OCI-LY7 (cell line): ENCODE results near the gene POLRMT. TPM values are rescaled to one million over a fixed set of nuclear protein-coding genes. Genes with fewer than 3 reads are reported as not detected.

Experiments used
- BruUV-seq: library from RNA; stranded (reverse); fragments of 400-500 nt; replicated peaks from 2 replicates; lab custom pipeline; 2021; lab: Mats Ljungman, UMichigan
- CTCF ChIA-PET: fragments of 300-600 bp; sonication (Branson Sonifier 250); formaldehyde crosslinking; loops from one replicate; lab custom pipeline; 2022; ENCODE audit warnings: antibody characterized with exemption; ENCODE audit not compliant: unreplicated experiment; lab: Charles Lee
- POLR2A ChIA-PET: fragments of 300-600 bp; sonication (Branson Sonifier 250); formaldehyde crosslinking; loops from one replicate; lab custom pipeline; 2022; ENCODE audit warnings: antibody characterized with exemption; lab: Charles Lee
- DNase-seq: peaks from one replicate; pipeline ENCODE4 v3.0.0-alpha.2; 2015; ENCODE audit warnings: low spot score
- H2AFZ ChIP-seq: fragments of 200-600 bp; sonication (generic), shearing (Covaris generic); 2 replicates; pipeline ENCODE4 v1.6.1; 2014; ENCODE audit warnings: mild to moderate bottlenecking, antibody characterized with exemption, low read length, moderate library complexity
- H3K27ac ChIP-seq: fragments of 200-600 bp; sonication (generic); 2 replicates; pipeline ENCODE4 v1.5.1; 2014; ENCODE audit warnings: mixed run types, low read depth, mild to moderate bottlenecking, moderate library complexity, low read length, inconsistent platforms; ENCODE audit not compliant: poor library complexity, severe bottlenecking
- H3K36me3 ChIP-seq: fragments of 200-600 bp; sonication (generic); 2 replicates; pipeline ENCODE4 v1.6.1; 2014; ENCODE audit warnings: mild to moderate bottlenecking, antibody characterized with exemption, low read length, moderate library complexity, mixed read lengths; ENCODE audit not compliant: insufficient read depth
- H3K4me1 ChIP-seq: fragments of 200-600 bp; sonication (generic); 2 replicates; pipeline ENCODE4 v1.5.1; 2014; ENCODE audit warnings: mild to moderate bottlenecking, low read length; ENCODE audit not compliant: insufficient read depth, poor library complexity, severe bottlenecking
- H3K4me2 ChIP-seq: fragments of 200-600 bp; sonication (generic); 2 replicates; pipeline ENCODE4 v1.6.1; 2014; ENCODE audit warnings: mild to moderate bottlenecking, low read length
- H3K4me3 ChIP-seq: fragments of 200-600 bp; sonication (generic); 2 replicates; pipeline ENCODE4 v1.5.1; 2014; ENCODE audit warnings: mild to moderate bottlenecking, low read depth, low read length; ENCODE audit not compliant: poor library complexity, severe bottlenecking
- H3K79me2 ChIP-seq: fragments of 200-600 bp; sonication (generic); 2 replicates; pipeline ENCODE4 v1.6.1; 2016; ENCODE audit warnings: low read depth, mild to moderate bottlenecking, low read length, moderate library complexity, mixed read lengths; ENCODE audit not compliant: insufficient read depth
- H3K9me2 ChIP-seq: fragments of 200-600 bp; sonication (generic); 2 replicates; pipeline ENCODE4 v1.6.1; 2016; ENCODE audit warnings: mild to moderate bottlenecking, low read length, mixed read lengths; ENCODE audit not compliant: insufficient read depth
- H3K9me3 ChIP-seq: fragments of 200-600 bp; sonication (generic); 2 replicates; pipeline ENCODE4 v1.6.1; 2014; ENCODE audit warnings: mild to moderate bottlenecking, mixed run types, low read length, mixed read lengths
- H4K20me1 ChIP-seq: fragments of 200-600 bp; sonication (generic); 2 replicates; pipeline ENCODE4 v1.6.1; 2014; ENCODE audit warnings: mild to moderate bottlenecking, antibody characterized with exemption, low read length, moderate library complexity, mixed read lengths; ENCODE audit not compliant: insufficient read depth
- CTCF ChIP-seq: fragments of 200-600 bp; sonication (generic); conservative IDR thresholded peaks from 2 replicates; pipeline ENCODE4 v1.5.1; 2014; ENCODE audit warnings: mild to moderate bottlenecking, antibody characterized with exemption, low read length, moderate library complexity, mixed read lengths
- EZH2phosphoT487 ChIP-seq: fragments of 200-600 bp; sonication (generic); IDR thresholded peaks from 2 replicates; pipeline ENCODE4 v1.6.1; 2018; ENCODE audit warnings: low read depth, borderline replicate concordance, mild to moderate bottlenecking, mixed run types, antibody characterized with exemption, low read length, moderate library complexity, mixed read lengths
- intact Hi-C: fragments of 100-400 bp; cut with micrococcal nuclease; formaldehyde crosslinking; loops from one replicate; pipeline ENCODE4 v1.10.0; 2022; ENCODE audit not compliant: unreplicated experiment
- total RNA-seq, 2 experiments: library from RNA; depleted of rRNA in 1 of 2; stranded (reverse); fragments of >200 nt in 1 of 2; shearing (Covaris generic) in 1 of 2; gene quantifications; 2 replicates each; pipeline ENCODE4 v1.2.3, GENCODE V29; 2014 to 2022

The POLRMT gene
- total RNA-seq, 2 experiments from 2014 or later, result 65.5 to 74.6 TPM

- Histone ChIP-seq H3K36me3 (peaks cover 38% of the 10 kb centered on the region), H3K9me3 (no peaks in the 10 kb centered on the region), H4K20me1 (peaks cover 19% of the 10 kb centered on the region), H3K4me2 (peak within 1 kb of the TSS; percentile 100), H3K4me3 (peak within 1 kb of the TSS; percentile 100), H3K4me1 (peaks cover 44% of the 10 kb centered on the region), H3K27ac (peak within 1 kb of the TSS; percentile 81), H3K79me2 (peaks cover 53% of the 10 kb centered on the region), H2AFZ (peak within 1 kb of the TSS; percentile 72; the same call in 1 of the 2 replicates), H3K9me2 (no peaks in the 10 kb centered on the region)
- no TSS peak for BruUV-seq
- ChIA-PET POLR2A (interaction anchor here (0.9 kb wide), 1 partner anchor 17 kb away, joined by 3 read pairs; no protein-coding TSS in a partner anchor), CTCF (interaction anchor here (0.6 kb wide), 1 partner anchor 119 kb away, joined by 3 read pairs; no protein-coding TSS in a partner anchor)
- intact Hi-C loops, result loop anchor here (2.0 to 5.0 kb wide), 2 partner anchors 91 to 134 kb away; partner anchors contain the start of genes BSG and PTBP1
- DNase-seq, result peak; percentile 93
- TF ChIP-seq CTCF, result no peak
- TF ChIP-seq EZH2phosphoT487, result no peak
These were observed 29.8 kb upstream of the POLRMT start, which contains the start of gene RNF126 for GRCh38 chr19:662962-663681. RNF126 (minus strand) TSS chr19:663214; CDS start chr19:663121, 93 bp downstream.

- no peaks in the 10 kb centered on the region for H3K9me3 ChIP-seq
- DNase-seq, result peak; percentile 82
- intact Hi-C loops, result loop anchor here (2.0 to 5.0 kb wide), 2 partner anchors 90 to 134 kb away; partner anchors contain the start of genes BSG and PTBP1
- peak overlapping the region; percentile 100 for H3K4me2 ChIP-seq
- peaks cover 45% of the 10 kb centered on the region for H3K36me3 ChIP-seq
- TF ChIP-seq CTCF (no peak), EZH2phosphoT487 (no peak)
- H3K79me2 ChIP-seq, result peaks cover 61% of the 10 kb centered on the region
- POLR2A ChIA-PET, result no interaction called here
- CTCF ChIA-PET, result interaction anchor here (0.6 kb wide), 1 partner anchor 119 kb away, joined by 3 read pairs; no protein-coding TSS in a partner anchor
- H4K20me1 ChIP-seq, result peaks cover 19% of the 10 kb centered on the region
- H3K27ac ChIP-seq, result peak overlapping the region; percentile 81
- no peak overlapping the region for H2AFZ ChIP-seq
- BruUV-seq, result no TSS peak
- no peaks in the 10 kb centered on the region for H3K9me2 ChIP-seq
- peak overlapping the region; percentile 100 for H3K4me3 ChIP-seq
- H3K4me1 ChIP-seq, result peaks cover 44% of the 10 kb centered on the region
These were observed 29.0 kb upstream of the POLRMT start for GRCh38 chr19:662207-662961.
